LNCAP (cell line): ENCODE data around the gene SH2B2.

ENCODE experiments used
- TF ChIP-seq, protein P1 (sequence below): fragments of 450-650 bp; IDR thresholded peaks from 2 replicates; pipeline ENCODE4 v1.5.1; 2017; ENCODE audit warnings: mild to moderate bottlenecking

SH2B2 gene

DNA sequence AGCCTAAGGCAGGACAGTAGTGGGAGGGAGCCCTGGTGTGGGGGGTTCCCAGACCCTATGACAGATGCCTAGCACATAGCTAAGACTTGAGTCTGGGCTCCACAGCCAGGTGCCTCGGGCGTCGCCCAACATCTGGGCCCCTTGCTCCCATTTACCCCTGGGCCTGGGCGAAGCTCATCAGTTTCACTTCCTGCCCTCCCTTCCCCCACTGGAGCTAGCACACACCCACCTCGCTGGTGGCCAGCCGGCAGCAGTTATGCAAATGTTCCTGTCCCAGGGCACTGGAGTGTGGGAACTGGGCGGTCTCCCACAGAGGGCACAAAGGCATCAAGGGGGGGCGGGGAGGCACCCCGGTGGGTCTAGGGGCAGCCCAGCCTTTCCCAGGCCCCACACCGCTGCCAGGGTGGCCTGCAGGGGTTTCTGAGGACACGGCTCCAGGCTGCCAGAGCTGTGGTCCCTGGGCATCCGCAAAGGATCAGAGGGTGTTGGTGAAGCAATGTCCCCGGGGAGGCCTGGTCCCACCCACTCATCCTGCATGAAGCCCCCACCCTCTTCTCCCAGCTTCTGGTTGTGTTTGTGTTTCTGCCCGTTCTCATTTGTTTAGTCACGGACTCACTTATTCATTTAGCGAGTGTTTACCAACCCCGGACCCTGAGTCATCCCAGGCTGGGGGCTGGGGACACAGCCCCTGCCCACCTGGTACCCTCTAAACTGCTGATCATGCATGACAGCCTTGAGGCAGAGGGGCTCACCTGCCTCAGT, 20.4 kb downstream of the SH2B2 start:
- TF ChIP-seq, protein P1, sequence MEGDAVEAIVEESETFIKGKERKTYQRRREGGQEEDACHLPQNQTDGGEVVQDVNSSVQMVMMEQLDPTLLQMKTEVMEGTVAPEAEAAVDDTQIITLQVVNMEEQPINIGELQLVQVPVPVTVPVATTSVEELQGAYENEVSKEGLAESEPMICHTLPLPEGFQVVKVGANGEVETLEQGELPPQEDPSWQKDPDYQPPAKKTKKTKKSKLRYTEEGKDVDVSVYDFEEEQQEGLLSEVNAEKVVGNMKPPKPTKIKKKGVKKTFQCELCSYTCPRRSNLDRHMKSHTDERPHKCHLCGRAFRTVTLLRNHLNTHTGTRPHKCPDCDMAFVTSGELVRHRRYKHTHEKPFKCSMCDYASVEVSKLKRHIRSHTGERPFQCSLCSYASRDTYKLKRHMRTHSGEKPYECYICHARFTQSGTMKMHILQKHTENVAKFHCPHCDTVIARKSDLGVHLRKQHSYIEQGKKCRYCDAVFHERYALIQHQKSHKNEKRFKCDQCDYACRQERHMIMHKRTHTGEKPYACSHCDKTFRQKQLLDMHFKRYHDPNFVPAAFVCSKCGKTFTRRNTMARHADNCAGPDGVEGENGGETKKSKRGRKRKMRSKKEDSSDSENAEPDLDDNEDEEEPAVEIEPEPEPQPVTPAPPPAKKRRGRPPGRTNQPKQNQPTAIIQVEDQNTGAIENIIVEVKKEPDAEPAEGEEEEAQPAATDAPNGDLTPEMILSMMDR: no peak

DNA sequence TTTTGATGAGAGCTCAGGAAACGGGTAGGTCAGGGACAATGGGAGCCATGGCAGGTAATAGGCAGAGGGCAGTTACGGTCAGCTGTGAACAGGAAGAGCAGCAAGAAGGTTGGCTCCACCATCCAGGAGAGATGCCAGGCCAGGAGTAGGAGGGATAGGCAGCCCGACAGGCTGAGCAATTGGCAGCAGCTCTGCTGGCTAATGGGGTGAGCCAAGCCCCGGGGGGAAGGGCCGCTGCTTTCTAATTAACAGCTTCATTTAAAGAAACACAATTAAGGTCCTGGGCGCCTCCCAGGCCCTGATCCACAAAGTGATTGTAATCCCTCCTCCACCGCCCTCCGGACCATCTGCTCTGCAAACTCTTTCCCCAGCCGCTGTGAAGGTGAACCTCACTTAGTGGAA, 23.7 kb downstream of the SH2B2 start:
- TF ChIP-seq, protein P1: no peak

DNA sequence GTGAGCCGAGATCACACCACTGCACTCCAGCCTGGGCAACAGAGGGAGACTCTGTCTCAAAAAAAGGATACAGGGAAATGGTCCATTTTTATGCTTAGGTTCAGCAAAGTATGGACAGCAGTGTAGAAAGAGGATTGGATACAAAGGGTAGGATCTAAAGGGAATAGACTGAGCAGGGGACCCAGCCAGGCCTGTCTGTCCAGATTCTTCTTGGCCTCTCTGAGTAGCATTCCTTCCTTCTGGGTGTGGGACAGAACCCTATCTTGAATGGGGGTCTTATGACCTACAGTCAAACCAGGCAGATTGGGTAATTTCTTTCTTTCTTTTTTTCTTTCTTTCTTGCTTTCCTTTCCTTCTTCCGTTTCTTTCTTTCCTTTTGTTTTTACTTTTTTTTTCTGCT, 25.6 kb downstream of the SH2B2 start:
- TF ChIP-seq, protein P1: no peak

DNA sequence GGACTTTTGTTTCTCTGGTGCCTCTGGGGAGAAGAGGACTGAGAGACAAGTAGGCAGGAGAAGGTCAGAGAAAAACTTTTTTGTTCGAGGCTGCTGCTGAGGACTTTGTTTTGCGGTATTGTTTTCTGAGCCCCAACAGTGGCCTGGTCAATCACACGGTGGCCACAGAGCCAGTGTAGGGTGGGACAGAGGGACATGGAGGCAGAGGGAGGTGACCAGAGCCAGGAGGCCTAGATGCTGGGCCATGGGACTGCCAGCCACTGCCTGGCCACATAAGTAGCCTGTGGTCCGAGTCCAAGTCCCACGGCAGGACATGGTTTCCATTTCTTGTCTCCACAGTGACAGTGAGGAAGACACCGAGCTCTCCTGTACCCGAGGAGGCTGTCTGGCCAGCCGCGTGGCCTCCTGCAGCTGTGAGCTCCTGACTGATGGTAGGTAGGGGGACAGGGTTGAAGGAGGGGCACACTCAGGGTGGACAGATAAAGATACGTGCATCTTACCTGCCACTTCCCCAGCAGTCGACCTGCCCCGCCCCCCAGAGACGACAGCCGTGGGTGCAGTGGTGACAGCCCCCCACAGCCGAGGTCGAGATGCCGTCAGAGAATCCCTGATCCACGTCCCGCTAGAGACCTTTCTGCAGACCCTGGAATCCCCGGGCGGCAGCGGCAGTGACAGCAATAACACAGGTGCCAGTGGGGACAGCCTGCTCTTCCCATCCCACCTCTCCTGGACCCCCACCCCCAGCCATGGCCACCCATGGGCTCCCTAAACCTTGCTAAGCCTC, 27.5 kb downstream of the SH2B2 start:
- TF ChIP-seq, protein P1: no peak

- TF ChIP-seq, protein P1: no peak
These were observed 30.8 kb downstream of the SH2B2 start for GRCh38 chr7:102317231-102318059.

DNA sequence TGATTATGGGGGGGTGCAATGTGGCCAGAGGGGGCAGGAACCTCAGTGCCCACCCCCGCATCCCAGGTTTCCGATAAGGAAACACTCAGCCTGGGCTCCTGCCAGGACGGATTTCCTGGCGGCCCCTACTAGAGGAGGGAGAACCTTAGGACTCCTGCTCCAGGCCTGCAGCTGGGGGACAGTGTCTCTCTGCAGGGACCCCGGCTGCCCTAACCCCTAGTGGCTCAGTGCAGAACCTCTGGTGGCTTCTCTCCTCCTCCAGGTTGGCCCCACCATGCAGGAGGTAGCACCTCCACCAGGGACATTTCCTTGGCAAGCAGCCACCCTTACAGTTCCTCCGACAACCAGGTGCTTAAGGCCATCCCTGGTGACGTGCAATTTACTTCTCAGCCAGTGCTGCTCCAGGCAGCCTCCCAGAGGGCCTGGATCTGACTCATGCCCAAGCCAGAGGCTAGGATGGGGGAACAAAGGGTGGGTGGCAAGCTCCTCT, 31.9 kb downstream of the SH2B2 start:
- TF ChIP-seq, protein P1: no peak

GRCh38 chr7:102319671-102320070, 33.0 kb downstream of the SH2B2 start:
- TF ChIP-seq, protein P1: no peak
